ENCODE results near the gene ADGRL3.
"Not testable (repeated sequence)": the region's sequence is repeated elsewhere in the genome, so short reads cannot be mapped to it uniquely, and the experiment has no call there.

Gene ADGRL3

GRCh38 chr4:61817071-61817470 lies 616.9 kb downstream of the ADGRL3 start:
- no peak for DNase-seq (ENCODE audit: low read depth)

GRCh38 chr4:61820136-61820535 lies 620.0 kb downstream of the ADGRL3 start:
- DNase-seq (ENCODE audit: low read depth), result no peak

- DNase-seq (ENCODE audit: low read depth), result no peak
These were observed 624.3 kb downstream of the ADGRL3 start for GRCh38 chr4:61824454-61824853.

- no peak for DNase-seq (ENCODE audit: low read depth)
These were observed 627.8 kb downstream of the ADGRL3 start for GRCh38 chr4:61827907-61828391.

- no peak for DNase-seq (ENCODE audit: low read depth)
These were observed 628.8 kb downstream of the ADGRL3 start for GRCh38 chr4:61828960-61829359.

GRCh38 chr4:61831987-61832386 lies 631.9 kb downstream of the ADGRL3 start:
- no peak for DNase-seq (ENCODE audit: low read depth)

GRCh38 chr4:61837395-61837794 lies 637.3 kb downstream of the ADGRL3 start:
- DNase-seq (ENCODE audit: low read depth), result no peak

- DNase-seq (ENCODE audit: low read depth), result no peak
These were observed 637.9 kb downstream of the ADGRL3 start for GRCh38 chr4:61838072-61838471.

GRCh38 chr4:61841714-61842113 lies 641.6 kb downstream of the ADGRL3 start:
- DNase-seq (ENCODE audit: low read depth), result no peak

- no peak for DNase-seq (ENCODE audit: low read depth)
These were observed 651.0 kb downstream of the ADGRL3 start for GRCh38 chr4:61851126-61851525.

- not testable (repeated sequence) for DNase-seq (ENCODE audit: low read depth)
These were observed 652.0 kb downstream of the ADGRL3 start for GRCh38 chr4:61852105-61852504.

GRCh38 chr4:61853041-61853440 lies 652.9 kb downstream of the ADGRL3 start:
- no peak for DNase-seq (ENCODE audit: low read depth)

GRCh38 chr4:61860376-61860775 lies 660.2 kb downstream of the ADGRL3 start:
- DNase-seq (ENCODE audit: low read depth), result no peak

- no peak for DNase-seq (ENCODE audit: low read depth)
These were observed 664.2 kb downstream of the ADGRL3 start for GRCh38 chr4:61864286-61864685.

- DNase-seq (ENCODE audit: low read depth), result no peak
These were observed 666.4 kb downstream of the ADGRL3 start for GRCh38 chr4:61866378-61867030.

GRCh38 chr4:61872983-61873382 lies 672.9 kb downstream of the ADGRL3 start:
- no peak for DNase-seq (ENCODE audit: low read depth)

- DNase-seq (ENCODE audit: low read depth), result no peak
These were observed 677.1 kb downstream of the ADGRL3 start for GRCh38 chr4:61877266-61877665.

GRCh38 chr4:61877893-61878292 lies 677.8 kb downstream of the ADGRL3 start:
- DNase-seq (ENCODE audit: low read depth), result no peak

GRCh38 chr4:61882381-61882780 lies 682.3 kb downstream of the ADGRL3 start:
- DNase-seq (ENCODE audit: low read depth), result no peak

- no peak for DNase-seq (ENCODE audit: low read depth)
These were observed 686.0 kb downstream of the ADGRL3 start for GRCh38 chr4:61886131-61886530.

- no peak for DNase-seq (ENCODE audit: low read depth)
These were observed 689.0 kb downstream of the ADGRL3 start for GRCh38 chr4:61889117-61889516.

- no peak for DNase-seq (ENCODE audit: low read depth)
These were observed 690.2 kb downstream of the ADGRL3 start for GRCh38 chr4:61890321-61890720.

GRCh38 chr4:61891953-61892352 lies 691.8 kb downstream of the ADGRL3 start:
- DNase-seq (ENCODE audit: low read depth), result no peak

- DNase-seq (ENCODE audit: low read depth), result no peak
These were observed 696.5 kb downstream of the ADGRL3 start for GRCh38 chr4:61896634-61897033.

Data from activated T-helper 1 cell treated with Interleukin-2 at 50 U/mL for 16 hours (primary cell).